Stimulated activated CD4-positive, alpha-beta T cell treated with anti-CD3 and anti-CD28 coated beads, TNF-alpha, amount 100 ng/mL, for 1 hour (primary cell): Measurements from ENCODE around the gene PODXL2.

ENCODE experiments used
- DNase-seq, 3 donors: peaks; one replicate each; pipeline ENCODE4 v3.0.0-alpha.2; 2020; ENCODE audit warnings: low read depth in 3 of 3, low spot score in 1 of 3

The PODXL2 gene

DNA sequence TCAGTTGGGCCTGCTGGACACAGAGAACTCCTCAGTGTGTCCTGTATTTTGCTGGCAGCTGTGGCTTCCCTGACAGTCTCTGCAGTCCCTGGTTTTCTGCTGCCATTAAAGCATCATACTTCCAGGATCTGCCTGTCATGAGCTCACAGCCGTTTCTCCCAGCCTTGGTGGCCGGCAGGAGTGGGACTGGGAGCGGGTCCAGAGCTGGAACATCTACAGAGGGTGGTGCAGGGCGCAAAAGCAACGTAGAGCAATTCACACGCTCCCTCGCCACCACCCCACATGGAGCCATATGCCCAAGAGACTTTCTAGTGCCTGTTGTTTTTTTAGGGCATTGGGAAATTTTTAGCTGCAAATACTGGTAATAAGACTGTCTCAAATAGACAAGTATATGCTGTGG lies 77.3 kb downstream of the PODXL2 start:
- DNase-seq, result no peak

DNA sequence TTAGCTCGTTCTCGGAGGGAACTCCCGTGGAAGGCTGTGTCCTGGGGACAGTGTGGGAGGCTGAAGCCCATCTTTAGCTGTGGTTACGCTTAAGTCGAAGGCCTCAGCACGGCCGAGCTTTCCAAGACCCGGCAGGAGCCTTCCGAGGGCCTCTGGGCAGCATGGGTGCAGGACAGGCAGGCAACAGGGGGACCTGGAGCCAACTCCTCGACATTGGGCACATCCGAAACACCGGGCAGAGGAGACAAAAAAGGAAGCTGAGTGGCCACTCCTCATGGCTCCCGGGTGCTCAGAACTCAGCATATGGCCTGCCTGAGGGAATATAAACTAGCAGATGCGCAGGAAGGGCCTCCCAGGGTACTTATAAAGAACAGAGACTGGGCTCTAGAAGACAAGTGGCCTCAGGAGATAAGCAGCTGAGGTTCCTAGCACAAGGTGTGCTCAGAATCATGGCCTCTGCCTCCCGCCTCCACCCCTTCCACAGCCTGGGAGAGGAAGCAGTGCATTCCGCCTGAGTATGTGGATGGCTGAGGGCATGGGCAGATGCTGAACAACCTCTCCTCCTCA lies 77.9 kb downstream of the PODXL2 start:
- no peak for DNase-seq

DNA sequence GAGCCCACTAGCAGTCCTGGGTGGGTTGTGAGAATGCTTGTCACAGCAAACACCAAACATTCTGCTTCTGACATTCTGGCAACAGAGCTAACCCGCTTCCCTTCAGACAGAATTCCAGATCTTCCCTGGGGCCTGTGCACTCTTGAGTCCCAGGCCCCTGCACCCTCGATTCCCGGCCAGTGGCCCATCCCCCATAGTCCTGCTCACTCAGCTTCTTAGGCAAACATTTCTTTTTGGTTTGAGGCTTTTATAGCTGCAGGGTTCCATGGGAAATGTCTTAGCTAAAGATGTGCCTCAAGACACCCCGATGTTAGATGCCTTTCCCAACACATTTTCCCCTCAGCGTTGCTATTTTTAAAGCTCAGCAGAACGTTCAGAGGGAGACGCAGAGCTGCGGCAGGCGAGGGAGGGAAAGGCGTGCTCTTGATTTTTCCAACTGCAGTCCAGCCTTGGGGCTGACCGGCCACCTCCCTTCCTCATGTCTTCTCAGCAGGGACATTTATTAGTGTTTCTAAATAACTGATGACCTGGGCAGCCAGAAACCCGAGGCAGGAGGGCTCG lies 78.9 kb downstream of the PODXL2 start:
- DNase-seq, result no peak

DNA sequence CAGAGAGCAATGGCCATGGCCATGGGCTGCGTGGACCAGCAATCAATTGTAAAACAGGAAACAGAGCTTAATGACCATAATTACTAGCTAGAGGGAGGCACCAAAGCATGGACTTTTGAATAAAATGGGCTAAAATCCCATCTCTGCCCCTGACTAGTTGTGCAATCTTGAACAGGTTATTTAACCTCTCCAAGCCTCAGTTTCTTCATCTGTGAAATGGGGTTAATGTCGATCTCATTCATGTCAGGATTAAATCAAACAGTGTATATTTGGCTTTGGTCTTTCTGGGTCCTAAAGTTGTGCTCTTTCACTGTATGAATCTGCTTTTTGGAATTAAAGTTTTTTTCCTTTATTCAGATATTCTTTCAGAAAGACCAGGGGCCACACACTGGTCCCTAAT lies 79.9 kb downstream of the PODXL2 start:
- no peak for DNase-seq

DNA sequence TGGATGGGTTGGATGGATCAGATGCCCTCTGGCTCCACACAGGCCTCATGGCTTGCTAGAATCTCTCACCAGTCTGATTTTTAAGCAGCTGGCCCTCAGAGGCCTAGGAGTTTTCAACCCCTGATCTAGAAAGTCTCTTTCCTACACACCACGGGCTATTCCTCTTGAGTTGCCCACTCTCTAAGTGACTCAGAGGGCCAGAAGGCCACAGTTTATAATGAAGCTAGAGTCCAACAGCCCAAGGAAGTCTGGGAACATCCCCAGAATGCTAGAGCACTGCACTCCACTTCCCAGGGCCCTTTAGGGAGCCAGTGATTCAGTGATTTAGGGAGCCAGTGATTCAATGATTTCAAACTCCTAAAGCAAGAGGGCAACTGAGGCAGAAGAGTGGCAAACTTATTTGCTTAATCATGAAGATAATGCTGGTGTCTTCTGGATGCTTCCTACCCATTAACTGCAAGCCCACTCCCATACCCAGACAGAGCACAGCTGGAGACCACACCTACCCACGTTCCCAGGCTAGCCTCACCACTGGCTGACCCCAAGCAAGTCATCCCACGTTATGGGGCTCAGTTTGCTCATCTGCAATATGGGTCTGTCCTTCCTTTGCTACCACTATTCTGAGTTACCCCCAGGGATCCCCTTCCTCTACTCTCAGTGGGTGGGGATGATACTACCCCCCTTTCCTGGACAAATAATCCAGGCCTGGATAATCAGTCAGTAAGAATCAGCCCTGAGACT lies 80.5 kb downstream of the PODXL2 start:
- no peak for DNase-seq

DNA sequence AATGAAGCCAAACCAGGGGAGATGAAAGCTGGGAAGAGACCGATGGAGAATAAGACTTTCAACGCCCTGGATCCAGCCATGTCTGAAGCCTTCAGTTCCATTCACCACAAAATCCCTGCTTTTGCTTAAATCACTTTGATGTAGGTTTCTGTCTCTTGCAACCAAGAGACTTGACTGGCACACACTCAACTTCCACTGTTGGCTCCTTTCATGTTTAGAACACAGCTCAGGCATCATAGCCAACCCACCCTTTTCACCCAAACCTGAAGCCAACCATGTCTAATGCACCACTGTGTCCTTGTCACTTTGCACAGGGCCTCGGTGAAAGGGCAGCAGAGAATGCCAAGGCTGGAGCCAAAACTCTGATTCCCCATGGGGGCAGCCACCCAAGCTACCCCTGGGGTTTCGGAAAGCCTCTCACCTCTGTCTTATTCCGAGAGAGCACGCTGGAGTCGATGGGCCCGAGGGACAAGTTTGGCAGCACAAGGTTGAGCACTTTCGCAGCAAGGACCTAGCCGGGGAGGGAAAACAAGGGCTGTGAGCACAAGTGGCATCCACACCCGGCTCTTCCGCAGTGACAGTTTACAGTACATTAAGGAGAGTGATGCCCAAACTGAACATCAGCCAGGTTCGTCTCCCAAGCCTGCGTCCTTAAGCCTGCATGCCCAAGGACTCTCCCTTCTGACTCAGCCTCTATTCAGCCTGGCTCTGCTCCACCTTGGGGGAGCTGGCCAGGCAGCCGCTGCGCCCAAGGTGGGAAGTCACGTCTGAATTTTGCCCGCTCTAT lies 81.4 kb downstream of the PODXL2 start:
- no peak for DNase-seq

DNA sequence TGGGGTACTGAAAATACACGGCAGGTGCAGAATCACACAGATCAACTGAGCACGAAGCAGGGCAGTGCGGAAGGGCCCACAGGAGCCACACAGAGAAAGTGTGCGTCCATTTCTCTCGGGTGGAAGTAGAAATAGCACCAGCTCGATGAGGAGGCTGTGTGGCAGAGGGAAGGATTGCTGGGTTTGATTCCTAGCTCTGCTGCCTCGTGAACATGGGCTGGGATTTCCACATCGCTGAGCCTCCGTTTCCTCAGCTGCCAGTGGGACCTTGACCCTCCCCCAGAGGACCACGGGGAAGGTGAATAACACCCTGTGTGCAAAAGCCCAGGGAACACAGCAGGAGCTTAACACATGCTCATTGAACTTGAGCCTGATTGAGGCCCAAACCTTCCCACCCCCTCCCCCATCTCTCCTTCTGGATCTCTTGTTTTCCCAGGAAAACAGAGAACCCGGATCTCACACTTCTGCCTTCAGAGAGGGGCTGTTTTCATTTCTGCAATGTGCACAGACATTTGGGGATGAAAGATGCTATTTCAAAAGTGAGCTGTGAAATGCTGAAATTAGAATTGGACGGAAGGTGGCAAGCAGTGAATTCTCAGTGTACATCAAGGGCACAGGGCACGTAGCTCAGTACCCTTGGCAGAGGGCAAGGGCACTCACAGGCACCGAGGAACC lies 82.2 kb downstream of the PODXL2 start:
- no peak for DNase-seq

DNA sequence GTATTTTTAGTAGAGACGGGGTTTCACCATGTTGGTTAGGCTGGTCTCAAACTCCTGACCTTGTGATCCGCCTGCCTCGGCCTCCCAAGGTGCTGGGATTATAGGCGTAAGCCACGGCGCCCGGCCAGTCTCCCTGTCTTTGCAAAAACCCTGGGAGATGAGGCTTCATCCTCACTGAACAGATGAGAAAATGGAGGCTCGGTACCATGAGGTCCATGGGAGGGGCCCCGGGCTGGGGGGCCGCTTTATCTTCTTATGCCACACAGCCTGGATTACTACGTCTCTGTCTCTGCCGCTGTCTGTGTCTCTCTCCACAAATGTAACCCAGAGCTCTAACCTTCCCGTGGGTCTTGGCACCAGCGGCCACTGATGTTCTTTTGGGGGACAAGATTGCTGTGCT lies 82.9 kb downstream of the PODXL2 start:
- DNase-seq, result no peak

DNA sequence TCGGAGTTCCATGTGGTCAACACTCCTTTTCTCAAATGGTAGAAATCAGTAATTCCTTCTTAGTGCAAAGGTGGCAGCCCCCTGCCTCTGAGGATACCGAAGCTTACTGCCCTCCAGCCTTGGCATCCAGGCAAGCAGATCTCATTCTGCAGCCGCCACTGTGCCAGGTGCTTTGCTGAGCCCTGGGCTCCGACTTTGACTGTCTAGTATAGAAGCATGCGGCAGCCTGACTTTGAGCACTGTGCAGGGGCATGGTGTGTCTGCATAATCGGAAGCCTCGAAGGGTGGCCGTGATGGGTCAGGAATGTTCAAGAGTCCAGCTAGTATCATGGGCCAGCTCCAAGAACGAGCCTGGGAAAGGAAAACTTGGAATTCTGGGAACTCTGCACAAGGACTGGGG lies 83.5 kb downstream of the PODXL2 start:
- no peak for DNase-seq

DNA sequence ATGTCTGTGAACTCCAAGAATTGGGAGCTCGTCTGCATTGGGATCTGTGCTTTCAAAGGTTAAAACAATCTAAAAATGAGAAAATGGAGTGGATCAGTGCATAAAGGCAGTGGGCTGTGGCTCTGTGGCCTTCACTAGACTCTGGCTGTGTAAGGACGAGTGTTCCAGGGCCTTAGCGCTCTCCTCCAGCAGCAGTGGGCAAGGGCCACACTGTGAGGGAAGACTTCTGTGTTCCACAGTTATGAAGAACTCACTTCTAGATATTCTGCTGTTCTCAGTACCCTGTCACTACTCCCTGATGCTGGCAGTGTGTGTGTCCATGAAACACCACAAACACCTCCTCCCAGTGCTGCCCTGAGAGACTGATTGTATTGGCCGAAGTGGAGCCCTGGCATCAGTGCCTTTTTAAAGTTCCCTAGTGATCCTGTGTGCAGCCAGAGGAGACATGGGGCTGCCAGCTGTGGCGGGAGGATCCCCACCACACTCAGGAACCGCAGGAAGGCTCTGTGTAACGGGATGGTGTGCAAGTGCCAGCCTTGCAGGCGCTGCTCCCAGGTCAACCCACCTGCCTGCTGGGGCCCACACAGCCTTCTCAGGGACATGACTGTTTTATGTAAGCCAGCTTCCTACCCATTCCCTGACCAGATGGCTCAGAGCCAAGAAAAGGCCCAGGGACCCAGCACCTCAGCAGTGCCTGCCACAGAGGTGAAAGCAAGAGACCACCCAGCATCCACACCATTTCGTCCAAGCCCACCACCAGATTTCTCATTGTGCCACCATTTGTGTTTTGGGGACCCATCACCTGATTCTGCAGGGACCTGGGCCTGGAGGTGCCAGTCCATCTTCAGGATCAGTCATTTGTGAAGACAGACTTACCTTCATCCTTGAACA lies 84.1 kb downstream of the PODXL2 start:
- DNase-seq, result no peak

DNA sequence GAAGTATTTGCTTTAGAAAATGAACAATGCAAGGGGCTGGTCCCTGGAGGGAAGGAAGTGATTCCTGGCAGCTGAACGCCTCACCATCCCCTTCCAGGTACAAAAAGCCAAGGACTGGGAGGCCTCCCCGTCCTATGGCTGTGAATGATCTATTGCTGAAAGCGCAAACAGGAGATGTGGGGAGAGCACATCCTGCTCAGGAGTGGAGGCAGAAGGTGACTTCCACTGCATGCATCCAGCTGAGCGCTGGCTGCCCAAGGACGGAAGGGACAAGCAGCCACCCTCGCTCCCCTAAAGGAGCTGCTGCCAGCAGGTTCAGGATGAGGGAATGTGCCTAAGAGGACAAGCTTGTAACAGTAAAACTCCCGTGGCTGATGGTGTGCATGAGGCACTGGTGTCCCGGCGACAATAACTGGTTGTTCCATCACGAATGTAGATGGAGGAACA lies 85.2 kb downstream of the PODXL2 start:
- no peak for DNase-seq

DNA sequence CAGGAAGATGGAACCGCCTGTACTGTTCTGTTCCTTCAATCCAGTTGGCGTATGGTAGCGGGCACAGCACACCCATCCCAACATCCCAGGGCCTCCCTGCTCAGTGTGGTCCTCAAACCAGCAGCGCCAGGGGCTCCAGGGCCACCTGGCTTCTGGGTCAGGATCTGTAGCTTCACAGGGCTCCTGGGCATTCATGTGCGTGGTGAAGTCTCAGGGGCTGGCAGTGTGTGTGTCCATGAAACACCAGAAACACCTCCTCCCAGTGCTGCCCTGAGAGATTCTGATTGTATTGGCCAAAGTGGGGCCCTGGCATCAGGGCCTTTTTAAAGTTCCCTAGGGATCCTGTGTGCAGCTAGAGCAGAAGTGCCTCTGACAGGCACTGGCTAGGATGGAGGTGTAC lies 85.9 kb downstream of the PODXL2 start:
- DNase-seq, result no peak

DNA sequence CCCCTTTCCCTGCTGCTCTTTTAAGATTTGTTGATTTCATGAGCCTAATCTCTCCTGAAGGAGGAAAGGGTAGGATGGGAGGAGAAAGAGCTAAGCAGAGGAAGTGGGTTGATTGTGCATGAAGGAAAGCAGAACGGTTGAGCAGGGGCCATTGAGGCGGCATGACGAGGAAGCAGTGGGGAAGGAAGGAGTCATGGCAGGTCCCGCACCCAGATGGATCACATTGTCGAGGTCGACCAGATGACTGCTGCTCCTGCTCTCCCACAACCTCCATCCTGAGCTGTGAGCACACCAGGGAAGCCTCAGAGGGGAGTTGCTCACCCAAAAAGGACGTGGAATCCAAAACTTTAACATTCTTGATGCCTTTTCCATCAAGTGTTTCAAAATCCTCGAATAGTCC lies 86.5 kb downstream of the PODXL2 start:
- DNase-seq, result no peak

DNA sequence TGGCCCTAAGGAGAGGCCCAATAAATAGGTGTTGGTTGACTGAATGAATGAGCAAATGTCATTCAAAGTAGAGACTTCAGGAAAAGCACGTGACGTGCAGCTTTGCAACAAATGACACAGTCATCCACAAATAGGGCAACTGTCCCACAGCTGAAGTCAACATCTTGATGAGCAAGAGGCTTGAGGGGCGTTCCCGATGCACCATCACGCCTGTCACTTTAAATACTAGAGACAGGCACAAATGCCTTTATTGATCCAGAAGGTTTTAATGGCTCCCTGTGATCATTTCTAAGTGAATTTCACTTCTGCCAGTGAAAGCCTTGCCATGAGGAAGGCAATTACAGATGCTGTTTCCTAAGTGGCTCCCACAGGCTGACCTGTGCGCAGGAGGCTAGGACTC lies 87.4 kb downstream of the PODXL2 start:
- no peak for DNase-seq

DNA sequence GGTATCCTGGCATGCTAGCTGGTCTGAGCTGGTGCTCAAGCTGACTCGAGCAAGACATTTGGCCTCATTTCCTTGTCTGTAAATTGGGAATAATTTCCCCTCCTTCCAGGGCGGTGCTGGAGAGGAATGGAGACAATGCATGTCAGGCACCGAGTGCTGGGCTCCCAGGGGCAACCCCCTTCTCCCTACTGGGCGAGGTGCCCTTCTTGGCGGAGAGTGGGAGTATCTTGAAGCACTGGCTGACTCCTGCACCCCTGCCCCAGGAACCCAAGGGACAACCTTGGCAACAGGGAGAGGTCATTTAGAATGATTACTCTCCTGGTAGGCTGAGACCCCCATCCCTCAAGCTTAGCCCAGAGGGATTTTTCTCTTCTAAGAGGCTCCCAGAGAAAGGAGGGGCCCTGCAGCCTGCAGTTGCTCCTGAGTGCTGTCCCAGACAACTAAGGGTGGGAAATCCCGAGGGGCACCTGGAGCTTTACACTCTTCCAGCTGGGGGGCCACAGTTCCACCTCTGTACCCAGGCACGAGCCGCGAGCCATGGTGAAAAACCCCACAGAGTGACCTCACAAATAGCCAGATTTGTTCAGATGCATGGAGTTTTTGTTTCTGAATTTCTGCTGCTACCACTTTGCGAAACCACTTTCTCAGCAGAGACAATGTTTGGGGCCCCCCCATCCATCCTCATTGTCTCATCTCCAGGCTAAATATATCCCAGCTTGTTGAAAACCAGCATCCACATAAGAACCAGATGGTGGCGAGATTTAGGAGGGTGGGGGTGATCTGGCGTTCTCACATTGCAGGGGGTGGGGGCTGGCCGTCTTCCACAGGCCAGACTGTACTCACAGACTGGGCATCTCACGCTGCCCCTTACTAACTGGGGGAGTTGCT lies 88.6 kb downstream of the PODXL2 start:
- no peak for DNase-seq

DNA sequence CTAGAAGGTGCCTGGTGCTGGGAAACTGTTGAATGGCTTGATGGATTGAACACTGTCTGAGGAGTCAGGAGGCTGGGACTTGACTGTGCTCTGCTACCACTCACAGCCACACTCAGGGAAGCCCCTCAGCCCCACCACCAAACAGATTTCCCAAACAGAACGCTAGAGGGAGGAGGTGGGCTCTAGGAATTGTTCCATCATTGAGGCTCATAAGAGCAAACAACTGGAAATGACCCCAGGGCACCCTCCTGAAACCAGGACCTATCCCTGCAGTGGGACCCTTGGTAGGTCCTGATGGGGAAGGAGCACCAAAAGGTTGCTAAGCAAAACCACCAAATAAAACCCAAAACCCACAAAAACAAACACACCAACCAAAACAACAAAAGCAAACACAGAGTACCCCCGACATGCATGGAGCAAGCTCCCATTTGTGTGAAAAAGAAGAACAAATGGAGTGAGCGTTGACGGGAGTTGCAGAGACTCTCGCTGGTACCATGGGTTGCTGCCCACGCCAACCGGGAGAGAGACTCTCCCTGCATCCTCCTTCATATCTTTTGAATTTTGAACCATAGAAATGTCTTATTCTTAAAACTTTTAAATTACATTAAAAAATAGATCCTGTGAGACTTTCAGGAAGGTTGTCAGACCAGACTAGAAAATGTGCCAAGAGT lies 89.4 kb downstream of the PODXL2 start:
- DNase-seq, result no peak

DNA sequence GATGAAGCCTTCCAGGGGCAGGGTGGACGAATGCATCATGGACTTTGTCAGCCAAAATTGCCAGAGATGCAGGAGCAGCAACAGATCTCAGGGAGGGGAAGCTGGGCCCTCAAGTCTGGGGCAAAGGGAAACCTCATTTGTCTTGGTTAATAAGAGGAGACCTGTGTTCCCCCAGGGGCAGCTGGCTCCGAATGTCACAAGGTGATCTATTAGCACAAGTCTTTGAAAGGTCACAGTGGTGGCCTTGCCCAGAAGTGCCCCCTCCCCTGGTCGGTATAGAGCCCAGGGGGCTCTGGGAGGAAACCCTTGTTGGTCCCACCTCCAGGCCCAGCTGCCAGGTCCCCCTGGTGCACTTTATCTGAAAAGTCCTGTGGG lies 89.9 kb downstream of the PODXL2 start:
- no peak for DNase-seq

DNA sequence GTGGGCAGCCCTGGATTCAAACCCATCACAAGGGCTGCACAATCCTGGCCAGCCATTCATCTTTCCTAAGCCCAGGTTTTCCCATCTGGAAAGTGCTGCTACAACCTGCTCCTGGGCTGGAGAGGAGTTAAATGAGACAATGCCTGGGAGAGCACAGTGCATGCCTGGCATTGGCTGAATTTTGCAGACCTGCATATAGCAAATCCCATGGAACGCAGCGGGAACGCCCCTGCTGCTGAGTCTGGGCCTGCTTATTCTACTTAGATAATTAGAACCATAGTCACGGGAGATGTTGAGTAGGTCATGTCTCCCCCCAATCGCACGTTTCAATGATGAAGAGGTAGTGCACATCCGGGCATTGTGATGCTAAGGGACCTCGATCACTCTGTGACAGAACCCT lies 90.4 kb downstream of the PODXL2 start:
- no peak for DNase-seq
